Rectal smooth muscle tissue (tissue), 1 donor: ENCODE measurements around the gene TTC3.
"Not testable (repeated sequence)": the region's sequence is repeated elsewhere in the genome, so short reads cannot be mapped to it uniquely, and the experiment has no call there.

Experiments
- H3K27ac ChIP-seq: one replicate; pipeline ENCODE4 v1.7.0; 2013; ENCODE audit warnings: low read depth, low read length, inconsistent platforms
- H3K27me3 ChIP-seq: one replicate; pipeline ENCODE4 v1.7.0; 2013; ENCODE audit warnings: low read length; ENCODE audit not compliant: control insufficient read depth, insufficient read depth
- H3K36me3 ChIP-seq: one replicate; pipeline ENCODE4 v1.7.0; 2013; ENCODE audit warnings: low read length; ENCODE audit not compliant: control insufficient read depth, insufficient read depth
- H3K4me1 ChIP-seq: one replicate; pipeline ENCODE4 v1.7.0; 2013; ENCODE audit warnings: low read length; ENCODE audit not compliant: control insufficient read depth, insufficient read depth
- H3K4me3 ChIP-seq: one replicate; pipeline ENCODE4 v1.7.0; 2013; ENCODE audit warnings: low read length
- H3K9ac ChIP-seq: one replicate; pipeline ENCODE4 v1.7.0; 2013; ENCODE audit warnings: low read length

The TTC3 gene

GRCh38 chr21:37043818-37044217 lies 29.2 kb upstream of the TTC3 start:
- H3K27me3 ChIP-seq, result no peaks in the 10 kb centered on the region

GRCh38 chr21:37044643-37045042 lies 28.4 kb upstream of the TTC3 start:
- no peaks in the 10 kb centered on the region for H3K4me1 ChIP-seq
- H3K9ac ChIP-seq, result no peak overlapping the region
- no peak overlapping the region for H3K27ac ChIP-seq
- no peak overlapping the region for H3K4me3 ChIP-seq
- H3K27me3 ChIP-seq, result no peaks in the 10 kb centered on the region
- no peaks in the 10 kb centered on the region for H3K36me3 ChIP-seq

More at GRCh38 chr21:37043818-37044217, 29.2 kb upstream of the TTC3 start:
- Histone ChIP-seq H3K36me3 (no peaks in the 10 kb centered on the region), H3K4me3 (no peak overlapping the region), H3K9ac (no peak overlapping the region), H3K27ac (no peak overlapping the region), H3K4me1 (no peaks in the 10 kb centered on the region)

- H3K4me3 ChIP-seq, result no peak overlapping the region
- no peak overlapping the region for H3K9ac ChIP-seq
- no peaks in the 10 kb centered on the region for H3K27me3 ChIP-seq
- H3K36me3 ChIP-seq, result no peaks in the 10 kb centered on the region
- H3K27ac ChIP-seq, result no peak overlapping the region
- H3K4me1 ChIP-seq, result no peaks in the 10 kb centered on the region
Observed at GRCh38 chr21:37045149-37045548, 27.9 kb upstream of the TTC3 start.

GRCh38 chr21:37045556-37045955 lies 27.5 kb upstream of the TTC3 start:
- no peaks in the 10 kb centered on the region for H3K36me3 ChIP-seq
- H3K27me3 ChIP-seq, result no peaks in the 10 kb centered on the region
- H3K27ac ChIP-seq, result no peak overlapping the region
- H3K4me1 ChIP-seq, result no peaks in the 10 kb centered on the region
- no peak overlapping the region for H3K9ac ChIP-seq
- H3K4me3 ChIP-seq, result no peak overlapping the region

- Histone ChIP-seq H3K27me3 (no peaks in the 10 kb centered on the region), H3K36me3 (no peaks in the 10 kb centered on the region), H3K9ac (no peak overlapping the region), H3K4me3 (no peak overlapping the region), H3K27ac (no peak overlapping the region), H3K4me1 (no peaks in the 10 kb centered on the region)
Observed at GRCh38 chr21:37047079-37047478, 26.0 kb upstream of the TTC3 start.

GRCh38 chr21:37049741-37050140 lies 23.3 kb upstream of the TTC3 start:
- not testable (repeated sequence) for H3K4me3 ChIP-seq, H3K4me1 ChIP-seq, H3K9ac ChIP-seq, H3K27me3 ChIP-seq, H3K27ac ChIP-seq, H3K36me3 ChIP-seq

- H3K9ac ChIP-seq, result no peak overlapping the region
- no peaks in the 10 kb centered on the region for H3K27me3 ChIP-seq
- peaks cover 5% of the 10 kb centered on the region for H3K4me1 ChIP-seq
- no peak overlapping the region for H3K4me3 ChIP-seq
- no peak overlapping the region for H3K27ac ChIP-seq
- H3K36me3 ChIP-seq, result no peaks in the 10 kb centered on the region
Observed at GRCh38 chr21:37055271-37055855, 17.7 kb upstream of the TTC3 start.

GRCh38 chr21:37057614-37058013 lies 15.4 kb upstream of the TTC3 start:
- H3K9ac ChIP-seq, result no peak overlapping the region
- no peaks in the 10 kb centered on the region for H3K36me3 ChIP-seq
- H3K4me3 ChIP-seq, result no peak overlapping the region
- peaks cover 8% of the 10 kb centered on the region for H3K4me1 ChIP-seq
- H3K27ac ChIP-seq, result no peak overlapping the region
- no peaks in the 10 kb centered on the region for H3K27me3 ChIP-seq

GRCh38 chr21:37058261-37058660 lies 14.8 kb upstream of the TTC3 start:
- H3K27me3 ChIP-seq, result no peaks in the 10 kb centered on the region
- peaks cover 8% of the 10 kb centered on the region for H3K4me1 ChIP-seq
- H3K36me3 ChIP-seq, result no peaks in the 10 kb centered on the region
- no peak overlapping the region for H3K4me3 ChIP-seq
- no peak overlapping the region for H3K27ac ChIP-seq
- H3K9ac ChIP-seq, result no peak overlapping the region

- Histone ChIP-seq H3K4me3 (no peak overlapping the region), H3K27me3 (no peaks in the 10 kb centered on the region), H3K36me3 (no peaks in the 10 kb centered on the region), H3K27ac (no peak overlapping the region), H3K9ac (no peak overlapping the region), H3K4me1 (peaks cover 8% of the 10 kb centered on the region)
Observed at GRCh38 chr21:37059181-37059580, 13.9 kb upstream of the TTC3 start.

GRCh38 chr21:37060296-37060695 lies 12.8 kb upstream of the TTC3 start:
- peaks cover 3% of the 10 kb centered on the region for H3K36me3 ChIP-seq
- H3K4me3 ChIP-seq, result no peak overlapping the region
- H3K27me3 ChIP-seq, result no peaks in the 10 kb centered on the region
- H3K4me1 ChIP-seq, result peaks cover 8% of the 10 kb centered on the region
- H3K9ac ChIP-seq, result no peak overlapping the region
- H3K27ac ChIP-seq, result no peak overlapping the region

- peaks cover 8% of the 10 kb centered on the region for H3K4me1 ChIP-seq
- no peak overlapping the region for H3K27ac ChIP-seq
Observed at GRCh38 chr21:37061926-37062592, 11.0 kb upstream of the TTC3 start.

GRCh38 chr21:37062593-37062935 lies 10.5 kb upstream of the TTC3 start:
- Histone ChIP-seq H3K27me3 (no peaks in the 10 kb centered on the region), H3K27ac (no peak overlapping the region), H3K4me3 (no peak overlapping the region), H3K4me1 (peaks cover 8% of the 10 kb centered on the region), H3K9ac (no peak overlapping the region), H3K36me3 (peaks cover 3% of the 10 kb centered on the region)

More at GRCh38 chr21:37061926-37062592, 11.0 kb upstream of the TTC3 start:
- Histone ChIP-seq H3K4me3 (no peak overlapping the region), H3K36me3 (peaks cover 3% of the 10 kb centered on the region), H3K27me3 (no peaks in the 10 kb centered on the region), H3K9ac (no peak overlapping the region)
